CD4-positive, alpha-beta T cell treated with Interleukin-6 at 100 ng/mL for 8 hours (primary cell): ENCODE measurements around the gene OR51A7.
"Not testable (repeated sequence)": the region's sequence is repeated elsewhere in the genome, so short reads cannot be mapped to it uniquely, and the experiment has no call there.

Source experiments
- DNase-seq: peaks from one replicate; pipeline ENCODE4 v3.0.0-alpha.2; 2020; ENCODE audit warnings: mixed read lengths, low spot score

OR51A7 gene

GRCh38 chr11:4955613-4956012, 52.0 kb downstream of the OR51A7 start, which contains the start of gene OR51A2:
TSS of gene OR51A2 (minus strand) at chr11:4955713. CDS start at chr11:4955713, 0 bp downstream.
- DNase-seq: not testable (repeated sequence)

GRCh38 chr11:4957396-4957795, 53.8 kb downstream of the OR51A7 start:
- DNase-seq: no peak
